CD1c-positive myeloid dendritic cell (primary cell): ENCODE results near the gene TMEM131L.

Source experiments
- DNase-seq: peaks from one replicate; pipeline ENCODE4 v3.0.0-alpha.2; 2016; ENCODE audit errors: extremely low spot score

TMEM131L gene

GRCh38 chr4:153616006-153616555 is 149.9 kb downstream of the TMEM131L start:
- DNase-seq: no peak

- no peak for DNase-seq
Observed at GRCh38 chr4:153618833-153619232, 152.7 kb downstream of the TMEM131L start.

GRCh38 chr4:153619811-153620210 is 153.7 kb downstream of the TMEM131L start:
- DNase-seq: no peak

- DNase-seq: peak; percentile 49
Observed at GRCh38 chr4:153620352-153620751, 154.2 kb downstream of the TMEM131L start.

- no peak for DNase-seq
Observed at GRCh38 chr4:153622093-153622492, 155.9 kb downstream of the TMEM131L start.

GRCh38 chr4:153622778-153623240 is 156.6 kb downstream of the TMEM131L start:
- DNase-seq: peak; percentile 74

GRCh38 chr4:153623491-153623890 is 157.3 kb downstream of the TMEM131L start:
- no peak for DNase-seq

- DNase-seq: no peak
Observed at GRCh38 chr4:153628796-153629315, 162.7 kb downstream of the TMEM131L start.

GRCh38 chr4:153629776-153630175 is 163.6 kb downstream of the TMEM131L start:
- DNase-seq: no peak

- peak; percentile 46 for DNase-seq
Observed at GRCh38 chr4:153634738-153635353, 168.7 kb downstream of the TMEM131L start.

GRCh38 chr4:153635846-153636245 is 169.7 kb downstream of the TMEM131L start:
- DNase-seq: no peak

GRCh38 chr4:153637201-153637600 is 171.0 kb downstream of the TMEM131L start:
- no peak for DNase-seq

- no peak for DNase-seq
Observed at GRCh38 chr4:153638011-153638410, 171.9 kb downstream of the TMEM131L start.

GRCh38 chr4:153638999-153639398 is 172.8 kb downstream of the TMEM131L start:
- DNase-seq: no peak

GRCh38 chr4:153639833-153640802 is 174.0 kb downstream of the TMEM131L start:
- no peak for DNase-seq

- DNase-seq: no peak
Observed at GRCh38 chr4:153641532-153641931, 175.4 kb downstream of the TMEM131L start.

- peak; percentile 81 for DNase-seq
Observed at GRCh38 chr4:153643406-153644383, 177.5 kb downstream of the TMEM131L start.

- no peak for DNase-seq
Observed at GRCh38 chr4:153645183-153645582, 179.0 kb downstream of the TMEM131L start.

- DNase-seq: no peak
Observed at GRCh38 chr4:153646261-153646660, 180.1 kb downstream of the TMEM131L start.

GRCh38 chr4:153646978-153647377 is 180.8 kb downstream of the TMEM131L start:
- no peak for DNase-seq

- DNase-seq: no peak
Observed at GRCh38 chr4:153647975-153648374, 181.8 kb downstream of the TMEM131L start.
